Activated CD8-positive, alpha-beta memory T cell treated with anti-CD3 and anti-CD28 coated beads for 4 hours (primary cell): Measurements from ENCODE around the gene ANKRD63.

ENCODE experiments used
- DNase-seq, 2 donors: peaks; one replicate each; pipeline ENCODE4 v3.0.0-alpha.2; 2020; ENCODE audit warnings: low read depth in 2 of 2

The ANKRD63 gene

GRCh38 chr15:40282869-40283614 lies at the start of gene ANKRD63:
Gene ANKRD63 (minus strand): TSS chr15:40283064. CDS start chr15:40282586, 478 bp downstream.
- peak in 1 of 2 donors; percentile 13 for DNase-seq

- DNase-seq: no peak
Measured at GRCh38 chr15:40332113-40332781, 49.4 kb upstream of the ANKRD63 start.

DNA sequence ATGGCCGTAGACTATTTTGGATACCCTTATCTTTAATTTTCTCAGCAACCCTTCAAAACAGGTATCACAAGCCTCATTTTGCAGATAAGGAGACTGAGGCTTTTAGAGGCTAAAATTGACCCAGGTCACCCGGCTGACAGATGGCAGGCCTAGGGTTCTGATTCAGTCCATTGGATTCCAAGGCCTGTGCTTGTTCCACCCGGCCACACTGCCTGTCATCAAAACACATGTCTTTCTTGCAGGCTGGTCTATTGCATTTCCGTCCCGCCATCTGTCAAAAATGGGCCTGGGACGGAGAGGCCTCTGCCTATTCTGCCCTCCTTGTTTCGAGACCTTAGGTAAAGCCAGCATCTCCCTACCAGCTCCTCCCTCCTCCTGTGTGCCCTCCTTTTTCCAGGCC lies 48.8 kb upstream of the ANKRD63 start:
- no peak for DNase-seq

DNA sequence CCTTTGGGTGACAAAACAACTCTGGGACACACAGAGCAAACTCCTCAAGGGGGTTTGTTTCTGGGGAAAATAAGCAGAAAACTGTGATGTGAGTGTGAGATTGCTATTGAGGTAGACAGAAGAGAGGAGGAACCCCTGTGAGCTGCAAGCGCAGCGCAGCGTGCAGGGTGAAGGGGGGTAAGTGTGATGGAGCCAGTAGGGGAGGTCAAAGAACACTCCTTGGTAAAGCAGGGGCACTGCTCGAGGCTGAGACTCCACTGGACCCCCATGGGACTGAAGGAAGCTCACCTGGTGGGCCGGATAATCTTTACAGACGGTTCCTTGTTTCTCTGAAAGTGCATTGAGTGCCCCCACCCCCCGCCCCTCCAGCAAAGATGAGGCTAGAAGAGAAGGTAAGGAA lies 48.2 kb upstream of the ANKRD63 start:
- DNase-seq: no peak

DNA sequence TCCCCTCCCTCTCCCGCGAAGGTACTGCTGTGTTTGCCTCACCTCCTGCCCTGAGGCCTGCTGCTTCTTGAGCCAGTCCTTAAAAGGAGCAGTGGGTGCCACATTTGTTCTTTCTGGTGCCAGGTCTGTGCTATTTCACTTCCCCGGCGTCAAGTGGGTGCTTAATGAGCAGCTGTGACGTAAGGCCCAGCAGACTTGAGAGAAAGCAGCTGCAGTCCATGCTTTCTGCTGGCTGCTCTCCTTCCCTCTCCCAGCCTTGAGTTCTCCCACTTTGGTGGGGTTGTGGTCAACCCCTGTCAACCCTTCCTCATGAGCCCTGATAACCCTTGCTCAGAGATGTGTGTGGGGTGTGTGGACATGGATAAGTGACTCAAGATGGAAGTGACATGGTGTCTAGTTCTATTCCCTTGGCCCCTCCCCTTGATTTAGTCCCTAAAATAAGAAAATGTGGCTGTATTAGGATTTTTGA lies 47.5 kb upstream of the ANKRD63 start:
- DNase-seq: no peak

DNA sequence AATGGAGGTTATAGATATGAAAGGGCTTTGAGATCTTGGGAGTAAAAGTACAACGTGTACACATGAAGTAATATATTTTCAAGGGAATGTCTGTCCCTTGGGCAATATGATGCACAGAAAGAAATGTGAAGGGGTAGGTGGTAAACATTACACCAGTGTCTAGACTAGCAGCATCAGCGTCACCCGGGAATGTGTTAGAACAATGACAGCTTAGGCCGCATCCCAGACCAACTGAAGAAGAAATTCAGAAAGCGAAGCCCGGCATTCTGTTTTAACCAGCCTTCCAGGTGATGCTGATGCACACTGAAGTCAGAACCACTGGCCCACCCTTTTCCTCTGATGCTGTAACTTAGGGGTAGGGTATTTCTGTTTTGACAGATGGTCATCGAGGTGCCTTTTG lies 46.9 kb upstream of the ANKRD63 start:
- no peak for DNase-seq

GRCh38 chr15:40328751-40329150 lies 45.9 kb upstream of the ANKRD63 start:
- DNase-seq: no peak

DNA sequence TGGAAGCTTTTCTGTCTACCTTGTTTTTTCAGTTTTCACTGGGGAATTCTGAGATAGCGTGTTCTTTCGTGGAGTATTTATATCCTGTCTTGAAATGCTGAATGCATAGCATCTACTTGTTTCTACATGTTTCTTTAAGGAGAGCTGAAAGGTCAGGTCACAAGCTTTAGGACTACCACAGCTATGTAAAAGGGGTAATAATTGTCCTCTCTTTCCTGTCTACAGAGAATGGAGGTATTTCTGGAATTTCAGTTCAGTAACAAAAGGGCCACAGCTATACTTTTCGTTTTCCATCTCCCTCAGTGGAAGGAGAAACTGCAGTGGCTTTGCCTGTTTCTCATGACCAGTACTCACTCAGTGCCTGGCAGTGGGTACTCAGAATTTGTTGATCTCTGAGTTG lies 45.3 kb upstream of the ANKRD63 start:
- no peak for DNase-seq

GRCh38 chr15:40327457-40327856 lies 44.6 kb upstream of the ANKRD63 start:
- DNase-seq: no peak

GRCh38 chr15:40325700-40326099 lies 42.8 kb upstream of the ANKRD63 start:
- DNase-seq: no peak

DNA sequence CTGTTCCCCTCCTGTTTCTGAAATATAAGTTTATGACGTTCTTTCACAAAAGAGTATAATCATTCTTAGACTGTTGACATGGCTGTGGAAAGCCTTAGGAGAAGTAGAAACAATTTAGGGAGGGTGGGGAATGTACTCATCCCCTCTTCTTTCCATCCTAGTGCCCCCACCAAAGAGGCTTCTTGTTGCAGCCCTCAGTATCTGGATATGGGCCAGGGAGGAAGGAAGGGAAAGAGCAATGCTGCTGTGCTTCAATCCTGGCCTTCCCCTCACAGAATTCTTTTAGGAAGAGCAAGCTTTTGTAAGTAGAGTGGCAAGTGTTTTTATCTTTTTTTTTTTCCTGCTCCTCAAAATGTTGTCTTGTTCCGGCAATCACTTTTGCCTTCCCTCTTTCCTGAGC lies 42.3 kb upstream of the ANKRD63 start:
- DNase-seq: no peak

DNA sequence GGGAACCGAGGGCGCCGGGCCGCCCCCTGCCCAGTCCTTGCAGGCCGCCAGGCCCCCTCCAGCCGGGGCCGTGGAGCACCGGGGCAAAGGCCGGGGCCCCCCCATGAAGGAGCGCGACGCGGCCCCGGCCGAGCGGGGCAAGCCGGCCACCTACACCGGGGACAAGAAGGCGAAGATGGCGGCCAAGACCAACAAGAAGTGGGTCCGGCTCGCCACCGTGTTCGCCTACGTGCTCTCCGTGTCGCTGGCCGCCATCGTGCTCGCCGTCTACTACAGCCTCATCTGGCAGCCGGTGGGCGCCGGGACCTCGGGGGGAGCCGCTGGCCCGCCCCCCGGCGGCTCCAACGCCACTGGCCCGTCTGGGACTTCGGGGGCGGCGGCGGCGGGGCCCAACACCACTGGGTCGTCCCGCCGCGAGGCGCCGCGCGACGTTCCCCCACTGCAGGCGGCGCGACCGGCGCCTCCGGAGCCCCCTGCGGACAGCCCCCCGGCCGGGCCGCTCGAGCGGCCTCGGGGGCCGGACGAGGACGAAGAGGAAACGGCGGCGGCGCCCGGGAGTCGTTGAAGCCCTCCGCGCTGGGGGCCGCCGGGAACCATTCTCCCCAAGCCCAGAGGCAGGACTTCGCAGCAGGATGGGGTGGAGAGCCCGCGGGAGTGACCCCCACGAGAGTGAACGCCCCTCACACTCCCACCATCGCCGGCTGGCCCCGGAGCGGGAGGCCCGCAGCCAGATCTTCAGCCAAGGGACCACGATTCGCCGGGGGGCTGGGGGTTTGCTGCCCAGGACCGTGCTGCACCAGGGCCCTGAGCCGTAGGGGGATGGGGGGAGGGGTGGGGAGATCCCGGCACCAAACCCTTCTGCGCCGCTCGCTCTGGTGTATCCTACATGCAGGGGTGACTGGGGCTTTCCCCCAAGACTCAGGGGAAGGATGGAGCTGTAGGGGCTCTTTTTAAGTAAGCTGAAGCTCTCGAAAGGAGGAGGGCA lies 41.4 kb upstream of the ANKRD63 start:
- DNase-seq: no peak

DNA sequence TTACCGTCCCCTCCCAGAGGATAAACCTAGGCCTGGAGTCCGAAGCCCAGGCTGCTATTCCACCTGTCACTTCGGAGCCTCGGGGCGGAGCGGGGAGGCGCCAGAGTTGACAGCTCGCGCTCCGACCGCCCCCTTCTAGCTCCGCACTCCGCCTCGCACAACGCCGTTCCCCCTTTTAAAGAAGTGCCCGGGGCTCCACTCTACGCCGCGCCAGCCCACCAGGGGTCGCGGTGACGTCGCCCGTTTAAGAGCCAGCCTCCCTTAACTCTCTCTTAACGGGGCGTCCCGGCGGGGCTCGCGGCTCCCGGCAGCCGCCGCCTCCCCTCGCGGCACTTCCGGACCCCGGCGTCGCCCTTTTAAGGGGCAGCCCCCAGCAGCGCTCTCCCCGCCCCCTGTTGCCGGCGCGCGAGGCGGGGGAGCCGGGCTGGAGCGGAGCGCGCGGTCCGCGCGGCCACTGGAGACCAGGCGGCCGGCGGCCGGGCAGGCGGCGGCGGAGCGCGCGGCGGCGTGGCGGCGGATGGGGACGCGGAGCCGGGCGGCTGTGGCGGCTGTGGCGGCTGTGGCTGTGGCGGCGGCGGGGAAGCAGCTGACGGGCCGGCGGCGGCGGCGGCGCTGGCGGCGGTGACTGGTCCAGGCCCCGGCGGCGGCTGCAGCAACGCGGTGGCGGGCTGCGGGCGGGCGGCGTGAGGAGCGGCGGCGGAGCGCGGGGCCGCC lies 40.5 kb upstream of the ANKRD63 start, which contains the start of gene INAFM2:
Gene INAFM2, plus strand, starts transcription at position 454 of the 714 bp plus-strand sequence. CDS start 364 bp downstream, outside the sequence.
- DNase-seq: peak; percentile 87

DNA sequence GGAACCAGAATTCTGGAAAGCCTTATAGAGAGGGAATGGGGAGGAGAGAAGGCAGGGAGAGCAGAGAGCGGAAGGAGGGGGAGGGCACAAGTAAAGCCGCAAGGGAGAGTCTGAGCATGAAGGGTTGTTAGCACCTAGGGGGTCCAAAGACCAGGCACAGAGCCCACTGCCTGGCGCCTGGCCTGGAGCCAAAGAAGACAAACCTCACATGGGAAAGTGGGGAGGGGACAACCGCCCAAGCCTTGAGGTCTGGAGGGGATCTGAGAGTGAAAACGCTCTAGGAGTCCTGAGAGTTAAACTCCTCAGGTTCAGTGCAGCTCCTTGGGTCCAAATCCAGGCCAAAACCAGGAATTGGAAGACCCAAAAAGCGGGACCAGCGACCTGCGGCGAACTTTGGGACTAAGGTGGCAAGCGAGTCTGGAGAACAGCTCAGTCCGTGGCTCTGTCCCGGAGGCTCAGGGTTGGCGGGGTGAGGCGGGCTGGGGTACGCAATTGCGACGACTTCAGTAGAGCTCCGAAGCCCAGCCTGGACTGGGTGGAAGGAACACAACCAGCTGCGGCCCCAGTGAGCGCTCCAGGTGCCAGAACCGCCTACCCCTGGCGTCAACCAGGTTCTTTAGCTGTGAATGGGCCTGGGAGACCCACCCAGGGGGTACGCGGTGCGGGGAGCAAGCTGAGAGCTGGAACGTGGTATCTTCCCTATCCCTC lies 39.8 kb upstream of the ANKRD63 start:
- DNase-seq: no peak

DNA sequence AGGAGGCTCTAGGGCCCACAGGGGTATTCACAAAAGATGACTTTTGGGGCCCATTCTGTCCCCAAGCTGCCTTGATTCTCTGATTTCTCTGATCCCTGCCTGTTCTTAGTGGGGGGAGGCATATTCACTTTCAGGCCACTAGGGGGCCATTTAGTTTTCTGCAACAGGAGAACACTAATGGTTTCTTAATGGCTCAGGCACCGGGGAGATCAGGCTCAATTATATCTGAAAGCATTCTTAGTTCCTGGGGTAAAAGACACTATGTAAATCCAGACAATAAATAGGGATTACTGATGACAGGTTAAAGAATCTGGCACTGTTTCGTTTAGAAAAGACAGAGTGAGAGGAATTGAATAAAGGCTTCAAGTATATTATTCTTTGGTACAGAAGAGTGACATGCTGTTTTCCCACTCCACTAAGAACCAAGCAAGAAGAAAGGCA lies 38.1 kb upstream of the ANKRD63 start:
- peak in 1 of 2 donors; percentile 35 for DNase-seq

DNA sequence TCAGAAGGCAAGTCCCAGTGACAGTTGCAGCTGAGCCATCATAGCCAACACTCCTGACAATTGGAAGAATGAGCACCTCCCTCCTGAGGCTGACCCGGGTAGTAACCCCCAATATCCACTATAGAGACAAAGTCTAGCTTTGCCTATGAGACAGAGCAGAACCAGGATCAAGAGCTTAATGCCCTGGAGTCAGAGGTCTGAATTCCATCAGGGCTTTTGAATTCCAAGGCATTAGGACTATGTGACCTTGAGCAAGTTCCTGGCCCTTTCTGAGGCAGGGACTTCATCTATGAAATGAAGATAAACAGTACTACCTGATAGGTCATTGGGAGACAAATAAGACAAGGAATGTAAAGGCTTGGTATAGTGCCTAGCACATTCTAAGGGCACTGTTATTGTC lies 37.5 kb upstream of the ANKRD63 start:
- DNase-seq: no peak

- no peak for DNase-seq
Measured at GRCh38 chr15:40317580-40317979, 34.7 kb upstream of the ANKRD63 start.

DNA sequence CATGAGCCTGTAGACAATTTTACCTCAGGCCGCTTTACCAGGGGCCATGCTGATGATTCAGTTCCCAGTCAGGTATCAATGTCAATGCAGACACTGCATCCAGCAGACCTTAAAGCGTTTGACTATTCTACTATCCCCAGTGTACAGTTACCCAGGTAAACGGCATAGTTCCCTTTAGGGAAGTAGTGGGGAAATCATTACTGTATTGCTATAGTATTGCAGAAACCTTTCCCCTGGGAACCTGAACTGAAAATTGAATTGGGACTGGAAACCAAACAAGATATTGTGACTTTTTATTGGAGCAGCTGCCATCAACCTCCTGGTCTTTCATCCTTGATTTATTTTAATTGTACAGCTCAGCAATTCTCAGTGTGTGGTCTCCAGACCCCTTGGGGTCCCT lies 34.1 kb upstream of the ANKRD63 start:
- no peak for DNase-seq

- no peak for DNase-seq
Measured at GRCh38 chr15:40314723-40315276, 31.9 kb upstream of the ANKRD63 start.
